Endothelial cell of umbilical vein (primary cell): Measurements from ENCODE around the gene ITGA2B. TPM values are rescaled to one million over a fixed set of nuclear protein-coding genes. Genes with fewer than 3 reads are reported as not detected.

ENCODE experiments used
- BruUV-seq: library from RNA; stranded (reverse); fragments of 400-500 nt; replicated peaks from 2 replicates; lab custom pipeline; 2021; lab: Mats Ljungman, UMichigan
- CTCF ChIA-PET: fragments of 300-600, 350-600 bp; sonication (Branson Sonifier 250); formaldehyde crosslinking; loops from one replicate; lab custom pipeline; 2021; ENCODE audit warnings: antibody characterized with exemption, inconsistent platforms; lab: Charles Lee
- POLR2A ChIA-PET: fragments of 300-600, 350-600 bp; sonication (Branson Sonifier 250); formaldehyde crosslinking; loops from one replicate; lab custom pipeline; 2021; ENCODE audit warnings: antibody characterized with exemption, inconsistent platforms; lab: Charles Lee
- DNase-seq: peaks from one replicate; pipeline ENCODE4 v3.0.0-alpha.2; 2011; ENCODE audit warnings: low read depth, low spot score
- FAIRE-seq: peaks from 2 replicates; lab custom pipeline; 2011; peaks lifted over from hg19 to GRCh38; lab: Jason Lieb, UNC
- H2AFZ ChIP-seq: 2 replicates; pipeline ENCODE4 v1.6.0; 2012; ENCODE audit warnings: low read depth, low read length, control low read depth, inconsistent platforms
- H3K27ac ChIP-seq: 2 replicates; pipeline ENCODE4 v1.5.1; 2011; ENCODE audit warnings: low read depth, mild to moderate bottlenecking, control low read depth, low read length, moderate library complexity; ENCODE audit not compliant: insufficient read depth
- H3K27me3 ChIP-seq, 2 experiments: 2 replicates each; pipeline versions ENCODE4 v1.6.0 to v1.6.1; 2011; ENCODE audit warnings: low read length in 2 of 2, mixed read lengths in 1 of 2; ENCODE audit not compliant: control insufficient read depth in 2 of 2, insufficient read depth in 2 of 2
- H3K36me3 ChIP-seq, 2 experiments: 2 replicates in 1 of 2; 3 replicates in 1 of 2; pipeline ENCODE4 v1.5.1; 2011; ENCODE audit warnings: low read length in 2 of 2, mild to moderate bottlenecking in 1 of 2, moderate library complexity in 1 of 2; ENCODE audit not compliant: control insufficient read depth in 2 of 2, insufficient read depth in 2 of 2; ENCODE audit errors: extremely low read depth in 1 of 2
- H3K4me1 ChIP-seq: 3 replicates; pipeline ENCODE4 v1.5.1; 2011; ENCODE audit warnings: mild to moderate bottlenecking, low read length; ENCODE audit not compliant: control insufficient read depth, insufficient read depth; ENCODE audit errors: extremely low read depth
- H3K4me2 ChIP-seq: 2 replicates; pipeline ENCODE4 v1.6.1; 2011; ENCODE audit warnings: low read length, control low read depth, mixed read lengths; ENCODE audit not compliant: insufficient read depth
- H3K4me3 ChIP-seq, 3 experiments: fragments of 200-600 bp in 1 of 3; sonication (generic), shearing (Covaris generic) in 1 of 3; replicated peaks in 1 of 3; 2 replicates each; pipeline ENCODE4 v1.5.1; 2011 to 2016; ENCODE audit warnings: control low read depth in 3 of 3, low read length in 3 of 3, mild to moderate bottlenecking in 2 of 3, inconsistent platforms in 1 of 3, low read depth in 1 of 3, moderate library complexity in 1 of 3; ENCODE audit not compliant: insufficient read depth in 1 of 3
- H3K79me2 ChIP-seq: 2 replicates; pipeline ENCODE4 v1.6.0; 2012; ENCODE audit warnings: low read length, inconsistent platforms; ENCODE audit not compliant: control insufficient read depth, insufficient read depth
- H3K9ac ChIP-seq: replicated peaks from 2 replicates; pipeline ENCODE3; 2011; ENCODE audit warnings: low read length, control low read depth; ENCODE audit not compliant: insufficient read depth; ENCODE audit errors: extremely low read depth
- H3K9me1 ChIP-seq: replicated peaks from 3 replicates; pipeline ENCODE4 v1.6.0; 2011; ENCODE audit warnings: mild to moderate bottlenecking, low read length; ENCODE audit not compliant: control insufficient read depth, insufficient read depth; ENCODE audit errors: extremely low read depth
- H3K9me3 ChIP-seq: replicated peaks from 2 replicates; pipeline ENCODE4 v1.5.1; 2012; ENCODE audit warnings: low read length, inconsistent platforms; ENCODE audit not compliant: control insufficient read depth, insufficient read depth
- H4K20me1 ChIP-seq: replicated peaks from 2 replicates; pipeline ENCODE3; 2011; ENCODE audit warnings: mild to moderate bottlenecking, low read length; ENCODE audit not compliant: control insufficient read depth, insufficient read depth; ENCODE audit errors: extremely low read depth
- CTCF ChIP-seq, 2 donors: IDR thresholded peaks; 1 replicate in 1 of 2; 2 replicates in 1 of 2; pipeline ENCODE4 v1.5.1; 2011; ENCODE audit warnings: low read length in 2 of 2, mild to moderate bottlenecking in 2 of 2, moderate library complexity in 2 of 2, control low read depth in 1 of 2, inconsistent platforms in 1 of 2, low read depth in 1 of 2; ENCODE audit not compliant: insufficient read depth in 1 of 2; ENCODE audit errors: extremely low read depth in 1 of 2
- EZH2 ChIP-seq: IDR thresholded peaks from 2 replicates; pipeline ENCODE4 v1.6.1; 2012; ENCODE audit warnings: borderline replicate concordance, low read depth, mild to moderate bottlenecking, moderate library complexity, low read length, inconsistent platforms; ENCODE audit not compliant: severe bottlenecking
- FOS ChIP-seq: IDR thresholded peaks from 2 replicates; pipeline ENCODE4 v1.6.1; 2011; ENCODE audit warnings: mild to moderate bottlenecking, low read length, moderate library complexity, borderline replicate concordance; ENCODE audit not compliant: insufficient read depth
- GATA2 ChIP-seq: IDR thresholded peaks from 2 replicates; pipeline ENCODE4 v1.7.0; 2011; ENCODE audit warnings: low read depth, mild to moderate bottlenecking, moderate library complexity, mixed read lengths, low read length; ENCODE audit not compliant: insufficient read length, insufficient read depth
- MYC ChIP-seq: IDR thresholded peaks from one replicate; pipeline ENCODE4 v1.6.1; 2011; ENCODE audit warnings: mild to moderate bottlenecking, low read depth, low read length
- POLR2A ChIP-seq: IDR thresholded peaks from 2 replicates; pipeline ENCODE4 v1.6.1; 2012; ENCODE audit warnings: low read depth, mild to moderate bottlenecking, control low read depth, low read length
- dilution Hi-C: fragments of 300-500 bp; cut with MboI; formaldehyde crosslinking; loops from one replicate; pipeline ENCODE4 v1.15.0; 2019; ENCODE audit warnings: low sequenced_read_pairs; ENCODE audit not compliant: extremely low pct_ligation_motif_present
- intact Hi-C: fragments of 100-400 bp; cut with micrococcal nuclease; formaldehyde crosslinking; loops from one replicate; pipeline ENCODE4 v1.10.0; 2022
- polyA plus RNA-seq, 4 experiments: library from polyadenylated mRNA; depleted of rRNA in 3 of 4; stranded (reverse) in 3 of 4; unstranded in 1 of 4; fragments of >200 nt; gene quantifications; 2 replicates each; pipeline versions ENCODE4 v1.2.1 to v1.2.3, GENCODE V29; 2011 to 2012; ENCODE audit warnings: missing spikeins in 1 of 4
- total RNA-seq: library from RNA; stranded (reverse); gene quantifications from 2 replicates; pipeline ENCODE4 v1.2.3, GENCODE V29; 2021

ITGA2B gene
- total and polyA plus RNA-seq, 2 donors (not counting 3 experiments of a cell fraction or from before 2014, with no cell fraction given) = 0.26 to 0.82 TPM

GRCh38 chr17:44376124-44376523 lies 13.3 kb downstream of the ITGA2B start:
- H2AFZ ChIP-seq = no peak overlapping the region
- no peak for TF ChIP-seq MYC
- no peak for TF ChIP-seq GATA2
- no peak for TF ChIP-seq FOS
- TF ChIP-seq CTCF (IDR thresholded peaks at IDR 0.05; ENCODE audit: extremely low read depth in 1 of 2, insufficient read depth in 1 of 2, low read depth in 1 of 2, low read length in 2 of 2) = peak; percentile 53 to 66
- TF ChIP-seq EZH2 = no peak
- TF ChIP-seq POLR2A = no peak
- no peak overlapping the region for H3K9ac ChIP-seq
- no peaks in the 10 kb centered on the region for H3K9me1 ChIP-seq
- no peaks in the 10 kb centered on the region for H3K9me3 ChIP-seq
- H3K4me2 ChIP-seq = no peak overlapping the region
- no peaks in the 10 kb centered on the region for H3K36me3 ChIP-seq
- dilution Hi-C loops (no loop called here), intact Hi-C loops (no loop called here)
- DNase-seq (peak; percentile 24), FAIRE-seq (no peak)
- H3K4me1 ChIP-seq = no peaks in the 10 kb centered on the region
- no peak overlapping the region for H3K4me3 ChIP-seq
- no peak overlapping the region for H3K27ac ChIP-seq
- no TSS peak for BruUV-seq
- no peaks in the 10 kb centered on the region for H3K27me3 ChIP-seq
- no peaks in the 10 kb centered on the region for H4K20me1 ChIP-seq
- H3K79me2 ChIP-seq = no peaks in the 10 kb centered on the region
- ChIA-PET POLR2A (no interaction called here), CTCF (interaction anchor here (0.9 to 2.9 kb wide), 9 partner anchors 9 to 147 kb away, joined by 3 to 16 read pairs (median 4); partner anchors contain the start of gene FAM171A2)
